Measurements from ENCODE around the gene DAGLA. TPM values are rescaled to one million over a fixed set of nuclear protein-coding genes. Genes with fewer than 3 reads are reported as not detected.

DAGLA gene
- total RNA-seq, 1 donor from 2014 or later, result 4.3 TPM

GRCh38 chr11:61795876-61796526 is 115.8 kb downstream of the DAGLA start:
- intact Hi-C loops (cut with DNase I), result loop anchor here (2.0 to 5.0 kb wide), 3 partner anchors 75 to 151 kb away; no protein-coding TSS in a partner anchor
- DNase-seq (ENCODE audit: missing footprints) (no peak), ATAC-seq (no peak)

Other genes with a start within 250 kb of the DAGLA start
- 0.60 TPM for gene LRRC10B, start 171.6 kb upstream of the DAGLA start, total RNA-seq
- 28.2 TPM for gene SYT7, start 99.3 kb upstream of the DAGLA start, total RNA-seq
- 0.30 TPM for gene MYRF, start 72.2 kb downstream of the DAGLA start, total RNA-seq
- gene TMEM258, start 112.2 kb downstream of the DAGLA start, total RNA-seq, result 130 TPM
- gene FEN1, start 112.5 kb downstream of the DAGLA start, total RNA-seq, result 7.0 TPM
- 25.7 TPM for gene FADS1, start 136.6 kb downstream of the DAGLA start, total RNA-seq
- gene FADS2, start 147.9 kb downstream of the DAGLA start, total RNA-seq, result 35.7 TPM
- 113 TPM for gene FADS3, start 211.2 kb downstream of the DAGLA start, total RNA-seq
- 14.0 TPM for gene RAB3IL1, start 237.2 kb downstream of the DAGLA start, total RNA-seq